Activated CD4-positive, CD25-positive, alpha-beta regulatory T cell treated with anti-CD3 and anti-CD28 coated beads, Interleukin-2, amount 50 U/mL, for 16 hours (primary cell): ENCODE results near the gene LRRN2.
"Not testable (repeated sequence)": the region's sequence is repeated elsewhere in the genome, so short reads cannot be mapped to it uniquely, and the experiment has no call there.

ENCODE experiments used
- DNase-seq: peaks from one replicate; pipeline ENCODE4 v3.0.0-alpha.2; 2020; ENCODE audit warnings: low read depth, low spot score

LRRN2 gene

DNA sequence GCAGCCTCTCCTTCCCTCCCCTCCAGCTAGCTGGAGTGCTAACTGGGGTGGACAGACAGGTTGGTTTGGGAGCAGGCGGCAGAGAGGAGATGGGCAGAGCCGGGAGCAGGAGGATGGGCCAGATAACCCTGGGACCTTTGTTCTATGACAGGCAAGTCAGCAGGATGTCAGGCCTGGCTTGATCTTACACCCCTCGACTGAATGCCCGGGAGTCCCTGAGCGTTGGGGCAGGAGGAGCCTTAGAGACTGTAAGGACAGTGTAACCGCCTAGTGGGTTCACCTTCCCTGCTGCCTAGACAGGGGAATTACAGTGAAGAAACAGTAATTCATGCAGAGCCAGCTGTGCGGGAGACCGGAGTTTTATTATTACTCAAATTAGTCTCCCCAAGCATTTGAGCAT is 109.1 kb downstream of the LRRN2 start:
- no peak for DNase-seq

- DNase-seq: no peak
Observed at GRCh38 chr1:204575221-204576190, 110.0 kb downstream of the LRRN2 start.

- DNase-seq: no peak
Observed at GRCh38 chr1:204574865-204575163, 110.7 kb downstream of the LRRN2 start.

DNA sequence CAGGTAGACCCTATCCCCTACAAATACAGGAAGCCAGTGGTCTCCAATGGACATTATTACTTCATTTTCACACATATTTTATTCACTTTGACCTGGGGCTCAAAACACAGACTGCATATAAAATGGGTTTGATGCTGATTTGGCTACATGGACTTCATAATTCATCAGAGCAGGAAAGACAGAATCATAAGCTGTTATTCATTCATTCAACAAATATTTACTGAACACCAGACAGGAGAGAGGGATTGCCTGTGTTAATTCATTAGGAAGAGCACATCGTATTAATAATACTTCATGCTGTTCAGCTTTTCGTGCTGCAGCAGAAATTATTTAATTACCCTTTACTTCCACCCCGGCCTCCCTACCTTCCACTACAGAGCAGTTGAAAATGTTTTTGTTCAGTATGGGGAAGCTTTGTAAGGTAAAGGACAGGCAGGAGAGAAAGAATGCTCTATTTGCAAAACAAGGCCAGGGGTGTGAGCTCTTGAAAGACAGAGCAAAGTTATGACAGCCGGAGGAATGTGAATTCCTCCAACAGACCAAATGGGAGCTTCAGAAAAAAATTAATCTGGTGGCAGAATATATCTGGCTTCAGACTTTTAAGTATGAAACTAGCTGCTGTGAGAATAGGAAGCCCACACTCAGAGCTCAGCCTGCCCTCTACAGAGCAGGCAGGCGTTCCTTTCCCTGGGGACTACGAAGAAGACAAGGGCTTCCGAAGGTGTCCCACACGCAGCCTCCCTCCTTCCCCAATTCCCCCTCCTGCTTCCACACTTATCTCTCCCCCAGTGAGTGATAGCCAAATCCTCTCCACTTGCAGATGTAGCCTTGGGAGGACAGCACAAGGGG is 111.3 kb downstream of the LRRN2 start:
- DNase-seq: no peak

- no peak for DNase-seq
Observed at GRCh38 chr1:204572923-204573922, 112.3 kb downstream of the LRRN2 start.

- no peak for DNase-seq
Observed at GRCh38 chr1:204571631-204572030, 113.9 kb downstream of the LRRN2 start.

GRCh38 chr1:204571128-204571527 is 114.4 kb downstream of the LRRN2 start:
- no peak for DNase-seq

GRCh38 chr1:204570021-204570420 is 115.5 kb downstream of the LRRN2 start:
- DNase-seq: not testable (repeated sequence)

DNA sequence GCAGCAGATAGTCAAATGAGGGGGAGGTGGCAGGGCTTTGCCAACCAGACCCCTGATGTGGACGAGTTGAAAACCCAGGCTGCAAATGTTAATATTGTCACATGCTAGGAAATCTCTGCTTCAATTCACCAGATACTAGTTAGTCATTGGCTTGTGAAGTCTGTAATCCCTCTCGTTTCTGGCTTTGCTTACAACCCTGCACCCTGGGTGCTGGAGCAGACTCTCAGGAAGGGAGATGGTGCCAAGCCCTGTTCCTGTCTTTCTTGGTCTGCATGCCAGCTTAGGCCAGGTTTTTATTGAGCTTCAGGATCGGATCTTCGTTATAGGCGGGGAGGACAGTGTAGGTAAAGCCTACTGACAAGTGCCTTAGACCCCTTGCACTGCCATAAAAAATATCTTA is 116.1 kb downstream of the LRRN2 start:
- no peak for DNase-seq

GRCh38 chr1:204568576-204569315 is 116.8 kb downstream of the LRRN2 start:
- DNase-seq: no peak
